ENCODE data around the gene KIAA0408.

The KIAA0408 gene

DNA sequence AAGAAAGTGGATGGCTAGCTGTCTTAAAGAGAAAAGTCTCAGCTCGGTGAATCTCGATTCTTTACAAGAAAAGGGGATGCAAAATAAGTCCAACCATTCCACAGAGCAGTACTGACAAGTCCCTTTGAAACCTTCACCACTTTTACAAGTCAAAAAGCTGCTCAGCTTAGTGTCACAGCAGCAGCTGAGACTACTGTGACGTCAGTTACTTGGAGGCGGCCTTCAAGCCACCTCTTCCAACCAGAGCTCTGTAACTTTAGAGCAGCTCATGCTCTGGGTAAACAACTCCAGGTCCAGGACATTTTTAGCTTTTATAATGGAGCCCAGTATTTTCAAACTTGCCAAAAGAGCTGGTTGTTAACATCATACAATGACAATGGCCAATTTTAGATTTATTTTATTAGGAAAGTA is at the start of gene KIAA0408:
Gene KIAA0408 (minus strand): TSS at position 159 of the 411 bp plus-strand sequence. CDS start 5,408 bp downstream, outside the sequence.
- no peak for DNase-seq (ENCODE audit: low spot score)

DNA sequence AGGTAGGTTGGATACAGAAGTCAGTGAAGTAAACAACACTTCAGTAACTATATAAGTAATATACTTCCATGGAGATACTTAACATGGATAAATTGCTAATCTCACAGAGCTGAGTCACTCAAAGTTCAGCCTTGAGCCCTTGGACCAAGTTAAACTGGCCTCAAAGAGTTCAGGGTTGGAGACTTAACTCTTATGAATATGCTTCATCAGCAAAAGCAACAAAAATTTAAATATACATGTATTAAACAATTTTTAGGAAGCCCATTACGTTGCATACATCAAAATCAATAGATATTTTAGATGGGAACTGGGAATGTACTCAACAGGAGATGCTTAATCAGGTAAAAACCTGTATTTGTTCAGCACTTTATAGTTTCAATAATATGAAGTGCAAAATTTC is 47.7 kb upstream of the KIAA0408 start:
- no peak for DNase-seq (ENCODE audit: low spot score)

DNA sequence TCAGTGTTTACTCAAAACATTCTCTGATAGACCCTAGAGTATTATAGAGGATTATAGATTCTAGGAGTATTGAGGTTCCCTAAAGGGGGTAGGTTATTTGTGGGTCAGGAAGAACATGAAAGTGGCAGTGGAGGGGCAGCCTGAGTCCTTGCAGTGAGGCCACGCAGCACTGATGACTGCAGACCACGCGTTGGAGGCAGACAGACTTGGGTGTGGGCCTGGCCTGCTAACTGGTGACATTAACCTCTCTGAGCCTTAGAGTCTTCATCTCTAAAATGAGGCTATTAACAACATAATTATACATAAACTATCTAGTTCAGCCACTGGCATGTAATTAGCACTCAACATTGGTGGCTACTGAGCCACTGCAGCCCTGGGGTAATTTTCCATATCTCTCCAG is 43.8 kb upstream of the KIAA0408 start:
- no peak for DNase-seq (ENCODE audit: low spot score)

DNA sequence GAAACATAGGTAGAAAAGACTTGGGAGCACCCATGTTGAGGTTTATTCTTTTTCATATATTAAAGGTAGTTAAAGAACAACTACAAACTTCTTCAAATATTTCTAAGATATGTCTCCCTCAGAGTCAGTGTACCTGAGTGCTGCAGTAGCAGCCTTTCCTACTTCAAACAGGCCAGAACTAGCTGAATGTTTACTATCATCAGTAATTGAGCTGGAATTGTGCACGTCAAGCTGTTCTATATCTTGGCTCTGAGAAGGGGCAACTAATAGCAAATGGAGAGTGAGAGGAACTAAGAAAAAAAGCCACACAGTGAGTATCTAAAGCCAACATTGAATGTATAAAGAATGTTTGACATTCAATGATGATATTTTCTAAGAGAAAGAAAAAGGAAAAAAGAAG is 38.2 kb upstream of the KIAA0408 start:
- DNase-seq (ENCODE audit: low spot score) = no peak

DNA sequence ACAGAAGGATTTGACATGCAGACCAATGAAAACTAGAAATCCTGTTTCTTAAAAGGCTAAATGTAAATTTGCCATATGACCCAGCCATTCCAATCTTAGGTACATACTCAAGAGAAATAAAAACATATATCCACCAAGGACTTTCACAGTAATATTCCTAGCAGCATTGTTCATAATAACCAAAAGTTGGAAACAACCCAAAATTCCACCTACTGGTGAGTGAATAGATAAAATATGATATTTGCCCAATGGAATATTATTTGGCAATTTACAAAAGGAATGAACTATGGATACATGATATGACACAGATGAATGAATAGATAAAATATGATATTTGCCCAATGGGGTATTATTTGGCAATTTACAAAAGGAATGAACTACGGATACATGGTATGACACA is 37.3 kb upstream of the KIAA0408 start:
- no peak for DNase-seq (ENCODE audit: low spot score)

DNA sequence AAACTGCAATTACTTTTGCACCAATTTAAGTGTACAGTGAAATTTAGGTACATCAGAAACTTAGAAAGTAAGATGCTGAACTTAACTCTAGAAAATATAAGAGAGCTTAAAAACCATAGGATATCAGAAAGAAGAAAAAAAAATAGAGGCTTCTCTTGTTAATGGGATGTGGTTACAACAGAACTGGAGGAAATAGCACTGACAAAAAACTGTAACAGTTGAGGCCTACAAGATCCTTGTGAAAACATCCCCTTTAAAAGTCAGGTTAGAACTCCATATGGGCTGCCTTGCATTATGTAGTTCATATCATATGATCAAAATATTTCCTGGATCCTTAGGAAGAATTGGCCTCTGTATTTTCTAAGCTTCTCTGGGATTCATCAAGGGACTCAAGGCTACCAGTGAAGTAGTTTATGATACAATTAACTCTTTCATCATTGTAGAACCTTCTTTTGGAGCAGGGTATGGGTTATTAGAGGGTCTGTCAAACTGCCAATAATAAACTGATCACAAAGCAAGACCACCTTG is 35.1 kb upstream of the KIAA0408 start:
- no peak for DNase-seq (ENCODE audit: low spot score)

DNA sequence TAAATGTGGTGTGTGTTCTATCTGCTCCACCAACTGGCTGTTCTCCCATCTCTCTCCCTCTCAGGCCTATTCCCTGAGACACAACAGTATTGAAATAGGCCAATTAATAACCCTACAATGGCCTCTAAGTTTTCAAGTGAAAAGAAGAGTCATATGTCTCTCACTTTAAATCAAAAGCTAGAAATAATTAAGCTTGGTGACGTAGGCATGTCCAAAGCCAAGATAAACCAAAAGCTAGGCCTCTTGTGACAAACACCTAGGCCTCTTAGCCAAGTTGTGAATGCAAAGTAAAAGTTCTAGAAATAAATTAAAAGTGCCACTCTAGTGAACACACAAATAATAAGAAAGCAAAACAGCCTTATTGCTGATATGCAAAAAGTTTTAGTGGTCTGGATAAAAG is 30.1 kb upstream of the KIAA0408 start:
- no peak for DNase-seq (ENCODE audit: low spot score)

DNA sequence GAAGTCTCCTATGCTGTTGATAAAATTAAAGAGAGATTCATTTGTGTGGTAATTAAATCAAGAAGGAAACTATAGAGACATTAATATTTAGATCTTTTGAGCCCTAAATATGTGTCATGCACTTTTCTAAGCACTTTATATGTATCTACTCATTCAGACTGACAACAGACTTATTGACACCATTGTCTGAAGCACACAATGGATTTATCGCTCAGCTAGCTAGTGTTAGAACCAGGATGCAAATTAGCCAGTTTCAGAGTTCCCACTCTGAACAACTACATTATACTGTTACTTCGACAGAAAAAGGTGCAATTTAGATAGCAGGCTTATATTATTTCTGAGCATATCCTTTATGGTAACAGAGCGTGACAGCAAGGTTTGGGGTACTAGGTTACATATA is 27.7 kb upstream of the KIAA0408 start:
- DNase-seq (ENCODE audit: low spot score) = no peak

DNA sequence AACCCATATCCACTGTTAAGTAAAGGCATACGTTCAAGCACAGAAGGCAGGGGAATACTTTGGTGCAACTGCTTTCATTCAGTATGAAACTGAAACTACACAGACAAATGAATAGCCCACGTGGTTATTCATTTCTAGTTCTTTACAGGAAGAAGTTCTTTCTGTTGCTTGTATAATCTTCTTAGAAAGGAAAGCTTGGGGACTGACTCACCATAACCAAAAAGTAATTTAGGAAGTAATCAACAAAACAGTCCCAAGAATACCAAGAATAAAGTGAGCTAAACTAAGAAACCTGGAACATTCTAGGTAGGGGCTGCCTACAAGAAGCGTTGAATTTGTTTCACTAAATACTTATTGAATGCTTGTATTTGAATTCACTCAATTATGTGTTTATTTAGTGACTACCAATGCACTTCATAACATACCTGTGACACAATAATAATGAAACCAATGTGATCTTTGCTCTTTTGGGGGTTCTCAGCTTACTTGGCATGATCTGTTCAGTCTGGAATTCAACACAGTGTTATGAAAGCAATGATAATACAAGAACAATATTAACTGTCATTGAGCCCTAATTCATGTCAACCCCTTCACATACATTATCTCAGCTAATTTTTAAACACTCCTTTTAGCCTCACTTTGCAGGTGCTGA is 25.1 kb upstream of the KIAA0408 start:
- no peak for DNase-seq (ENCODE audit: low spot score)

DNA sequence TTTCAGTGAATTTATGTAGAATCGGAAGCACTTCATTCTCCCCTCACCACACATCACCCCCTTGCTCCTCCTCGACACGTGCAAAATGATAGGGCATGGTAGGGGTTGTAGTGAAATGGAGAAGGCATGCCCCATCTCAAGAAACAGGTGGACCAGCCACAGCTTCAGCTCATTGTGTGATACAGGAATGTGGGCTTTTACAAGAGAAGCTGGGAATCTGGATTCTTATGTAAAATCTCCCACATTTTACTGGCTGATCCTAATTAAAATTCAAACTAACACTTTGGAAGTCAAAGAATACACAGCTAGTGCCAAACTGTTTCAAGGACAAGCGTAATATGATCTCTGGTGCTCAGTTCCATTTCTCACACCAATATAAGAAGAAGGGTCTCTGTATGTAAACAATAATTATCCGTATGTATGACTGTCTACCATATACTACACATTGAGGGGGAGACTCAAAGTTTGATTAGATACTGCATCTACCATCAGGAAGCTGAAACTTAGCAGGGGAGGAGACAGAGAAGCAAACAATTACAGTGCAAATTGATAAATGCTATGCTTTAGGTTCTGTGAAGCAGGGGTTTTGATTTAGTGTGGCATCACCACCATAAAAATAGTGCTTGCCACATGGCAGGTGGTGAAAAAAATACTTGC is 24.3 kb upstream of the KIAA0408 start:
- no peak for DNase-seq (ENCODE audit: low spot score)

DNA sequence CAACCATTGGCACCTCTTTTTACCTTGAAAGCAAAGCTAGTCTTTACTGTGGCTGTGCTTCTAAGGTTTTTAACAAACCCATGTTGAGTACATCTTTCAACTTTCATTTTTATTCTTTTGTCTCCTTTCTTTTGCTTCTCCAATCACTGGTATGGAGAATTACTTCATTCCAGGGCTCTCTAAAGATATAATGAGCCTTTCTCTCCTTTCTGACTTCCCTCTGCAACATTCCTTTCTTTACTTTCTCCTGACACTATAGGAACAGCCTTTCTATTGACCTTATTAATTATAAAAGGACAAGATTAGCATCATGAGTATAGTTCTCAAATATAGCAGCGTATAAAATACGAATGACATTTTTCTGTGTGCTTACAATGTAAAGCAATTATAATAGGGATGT is 23.1 kb upstream of the KIAA0408 start:
- DNase-seq (ENCODE audit: low spot score) = no peak

DNA sequence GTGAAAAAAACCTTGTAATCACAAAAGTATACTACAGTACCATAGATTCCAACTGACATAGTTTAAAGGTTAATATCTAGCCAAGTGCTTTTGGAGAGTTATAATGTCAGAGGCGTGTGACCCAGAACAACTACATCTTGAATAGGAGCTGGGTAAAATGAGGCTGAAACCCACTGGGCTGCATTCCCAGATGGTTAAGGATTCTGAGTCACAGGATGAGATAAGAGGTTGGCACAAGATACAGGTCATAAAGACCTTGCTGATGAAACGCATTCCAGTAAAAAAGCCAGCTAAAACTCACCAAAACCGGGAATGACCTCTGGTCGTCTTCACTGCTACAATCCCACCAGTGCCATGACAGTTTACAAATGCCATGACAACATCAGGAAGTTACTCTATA is 22.4 kb upstream of the KIAA0408 start:
- no peak for DNase-seq (ENCODE audit: low spot score)

DNA sequence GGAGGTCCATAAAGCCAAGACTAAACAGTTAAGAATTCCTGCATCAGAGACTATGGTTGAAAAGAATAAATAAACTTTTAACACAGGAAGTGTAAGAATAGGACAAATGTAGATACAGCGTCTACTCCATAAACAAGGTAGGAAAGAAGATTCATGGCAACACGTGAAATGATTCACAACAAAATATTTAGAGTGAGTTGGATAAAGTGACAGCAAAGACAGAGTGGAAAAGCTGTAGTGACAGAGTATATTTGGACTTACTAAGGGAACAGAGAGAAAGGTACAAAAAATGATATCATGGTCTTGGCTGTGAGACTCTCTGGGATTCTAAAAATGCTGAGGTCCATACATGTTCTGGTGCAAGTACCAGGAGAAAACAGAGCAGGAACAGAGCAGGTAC is 21.9 kb upstream of the KIAA0408 start:
- DNase-seq (ENCODE audit: low spot score) = no peak

DNA sequence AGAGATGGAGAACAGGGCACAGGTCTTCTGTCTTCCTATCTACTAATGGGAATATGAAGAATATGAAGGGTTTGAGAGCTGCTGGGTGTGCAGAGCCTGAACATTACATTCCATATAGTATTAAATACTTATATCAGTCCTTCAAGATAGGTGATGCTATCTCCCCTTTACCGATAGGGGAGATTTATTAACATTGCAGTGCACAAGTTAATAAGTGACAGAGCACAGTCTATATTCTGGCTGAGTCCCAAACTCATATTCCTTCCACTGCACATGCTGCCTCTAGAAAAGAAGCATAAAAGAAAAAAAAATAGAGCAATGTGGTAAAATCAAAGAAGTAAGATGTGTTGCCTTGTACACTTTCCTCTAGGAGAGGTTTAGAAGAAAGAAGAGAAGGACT is 18.5 kb upstream of the KIAA0408 start:
- no peak for DNase-seq (ENCODE audit: low spot score)

DNA sequence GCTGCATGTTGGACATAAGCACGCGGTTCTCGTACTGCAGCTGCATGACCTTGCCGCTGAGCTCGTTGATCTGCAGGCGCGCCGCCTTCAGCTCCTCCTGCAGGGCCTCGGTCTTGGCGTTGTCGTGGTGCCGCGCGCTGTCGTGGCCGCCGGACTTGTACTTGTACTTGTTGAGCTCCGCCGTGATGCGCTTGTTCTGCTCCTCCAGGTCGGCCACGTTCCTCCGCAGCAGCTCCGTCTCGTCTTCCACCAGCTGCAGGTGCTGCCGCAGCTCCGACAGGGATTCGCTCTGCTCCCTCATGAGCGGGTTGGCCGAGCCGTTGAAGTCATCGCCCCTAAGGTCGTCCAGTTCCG is 16.6 kb upstream of the KIAA0408 start:
- no peak for DNase-seq (ENCODE audit: low spot score)

DNA sequence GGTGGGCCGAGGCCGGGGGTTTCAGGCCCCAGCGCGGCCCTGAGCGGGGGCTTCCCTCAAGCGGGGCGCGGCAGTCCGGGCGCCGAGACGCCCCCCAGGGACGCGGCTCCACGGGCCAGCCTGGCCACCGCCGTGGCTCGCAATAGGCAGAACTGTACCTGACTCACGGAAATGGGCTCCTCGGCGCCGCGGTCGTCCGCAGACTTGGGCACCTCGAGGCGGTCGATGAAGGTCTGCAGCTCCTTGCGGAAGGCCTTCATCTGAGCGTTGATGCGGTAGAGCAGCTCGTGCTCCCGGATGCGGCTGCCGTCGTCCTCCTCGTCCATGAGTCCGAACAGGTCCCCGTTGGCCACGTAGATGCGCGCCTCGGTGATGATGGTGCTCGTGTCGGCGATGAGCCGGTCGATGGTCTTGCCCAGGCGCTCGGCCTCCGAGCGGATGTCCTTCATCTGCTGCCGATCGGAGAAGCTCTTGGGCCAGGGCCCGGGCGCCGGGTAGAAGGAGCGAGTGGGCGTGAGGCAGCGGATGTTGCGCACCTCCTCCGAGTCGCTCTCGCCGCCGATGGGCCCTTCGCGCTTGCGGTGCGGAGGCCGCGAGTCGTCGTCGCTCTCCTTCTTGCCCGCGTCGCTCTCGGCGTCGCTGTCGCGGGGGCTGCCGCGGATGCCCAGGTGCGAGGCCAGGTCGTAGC is 16.1 kb upstream of the KIAA0408 start:
- no peak for DNase-seq (ENCODE audit: low spot score)

DNA sequence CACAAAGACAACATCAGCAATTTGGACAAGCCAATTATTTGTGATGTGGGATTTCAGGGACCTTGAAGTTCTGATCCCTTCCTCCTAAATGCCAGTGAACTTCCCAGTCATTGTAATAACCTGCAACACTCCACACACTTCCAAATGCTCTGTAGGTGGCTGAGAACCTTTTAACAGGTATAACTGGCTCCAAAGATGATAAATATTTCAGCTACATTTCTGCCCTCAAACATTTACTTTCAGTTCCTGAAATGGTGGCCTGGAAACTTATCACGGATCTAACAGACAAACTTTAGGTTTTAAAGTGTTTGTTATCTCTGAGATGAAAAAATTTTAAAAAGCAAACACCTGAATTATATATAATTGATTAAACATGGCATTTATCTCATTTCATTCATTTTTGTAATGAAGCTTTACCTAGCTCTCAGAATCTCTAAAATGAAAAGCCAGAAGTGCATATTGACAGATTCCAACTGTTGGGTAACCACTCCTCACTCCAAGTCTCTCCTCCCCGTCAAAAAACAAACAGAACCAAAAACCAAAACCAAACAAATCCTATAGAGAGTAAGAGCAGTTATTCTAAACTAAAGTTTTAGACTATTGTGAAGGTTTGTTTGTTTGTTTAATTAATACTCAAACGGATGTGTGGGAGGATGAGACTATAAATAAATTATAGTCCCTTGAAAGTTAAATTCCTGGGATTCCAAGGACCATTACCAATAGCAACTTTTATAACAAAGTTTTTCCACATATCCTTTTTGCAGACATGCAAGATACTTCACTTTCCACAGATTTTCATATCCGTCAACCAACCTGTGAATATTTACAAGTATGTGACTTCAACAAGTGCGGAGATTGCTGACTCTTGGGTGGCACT is 12.4 kb upstream of the KIAA0408 start:
- no peak for DNase-seq (ENCODE audit: low spot score)

DNA sequence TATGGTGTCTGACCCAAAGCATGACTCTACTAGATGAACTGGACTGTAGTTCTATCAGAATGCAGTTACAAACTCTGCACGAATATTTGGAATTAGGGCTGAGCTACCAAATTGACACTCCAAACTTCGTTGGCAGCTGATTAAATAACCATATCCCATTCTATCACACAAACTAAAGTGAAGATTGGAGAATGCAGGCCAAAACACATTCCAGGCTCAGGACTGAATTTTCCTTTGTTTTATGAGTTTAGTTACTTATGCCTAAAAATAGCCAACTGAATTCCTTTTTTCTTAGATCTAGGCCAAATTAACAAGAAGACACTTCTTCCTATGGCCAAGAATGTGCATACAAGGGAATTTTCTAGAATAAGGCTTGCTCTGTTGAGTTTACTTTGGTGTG is 9.7 kb upstream of the KIAA0408 start:
- DNase-seq (ENCODE audit: low spot score) = no peak

DNA sequence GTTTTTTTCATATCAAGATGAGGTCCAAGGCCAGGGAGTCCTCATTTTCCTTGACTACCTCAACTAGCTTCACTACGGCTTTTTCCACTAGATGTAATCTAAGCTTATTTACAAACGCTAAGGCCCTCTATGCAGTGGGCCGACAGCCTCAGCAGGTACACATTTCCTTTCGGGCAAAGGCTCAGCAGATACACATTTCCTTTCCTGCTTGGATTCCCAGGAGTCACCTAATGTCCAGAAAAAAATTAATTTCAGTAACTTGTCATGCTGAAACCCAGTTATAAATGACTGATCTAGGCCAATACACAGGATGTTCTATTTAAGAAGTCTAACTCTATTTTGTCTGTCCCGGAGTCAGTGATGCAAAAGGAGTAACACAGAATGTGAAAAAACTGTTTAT is 7.2 kb upstream of the KIAA0408 start:
- no peak for DNase-seq (ENCODE audit: low spot score)

DNA sequence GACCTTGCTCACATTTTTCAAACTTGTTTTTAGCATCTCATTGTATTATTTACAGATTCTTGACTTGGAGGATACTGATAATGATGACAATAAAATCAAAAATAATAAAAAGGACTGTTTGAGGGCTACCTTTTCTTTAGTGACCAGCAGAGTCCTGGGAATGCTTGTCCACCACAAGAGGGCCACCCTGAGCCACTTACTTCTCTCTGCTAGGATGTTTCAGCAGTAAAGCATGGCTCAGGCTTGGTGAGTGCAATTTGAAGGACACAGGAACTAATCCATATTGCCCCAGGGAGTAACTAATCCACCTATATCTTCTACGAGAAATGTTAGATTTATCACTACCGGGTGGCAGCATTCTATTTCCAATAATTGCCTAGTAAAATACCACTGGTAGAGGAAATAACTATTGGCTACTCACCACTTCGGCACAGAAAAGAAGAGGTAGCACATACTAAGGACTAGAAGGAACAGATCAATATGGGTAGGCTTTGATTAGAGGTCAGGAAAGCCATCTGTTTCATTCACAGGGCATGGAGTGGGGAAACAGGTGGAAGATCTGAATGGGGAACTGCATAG is 5.8 kb upstream of the KIAA0408 start:
- peak; percentile 11 for DNase-seq (ENCODE audit: low spot score)

DNA sequence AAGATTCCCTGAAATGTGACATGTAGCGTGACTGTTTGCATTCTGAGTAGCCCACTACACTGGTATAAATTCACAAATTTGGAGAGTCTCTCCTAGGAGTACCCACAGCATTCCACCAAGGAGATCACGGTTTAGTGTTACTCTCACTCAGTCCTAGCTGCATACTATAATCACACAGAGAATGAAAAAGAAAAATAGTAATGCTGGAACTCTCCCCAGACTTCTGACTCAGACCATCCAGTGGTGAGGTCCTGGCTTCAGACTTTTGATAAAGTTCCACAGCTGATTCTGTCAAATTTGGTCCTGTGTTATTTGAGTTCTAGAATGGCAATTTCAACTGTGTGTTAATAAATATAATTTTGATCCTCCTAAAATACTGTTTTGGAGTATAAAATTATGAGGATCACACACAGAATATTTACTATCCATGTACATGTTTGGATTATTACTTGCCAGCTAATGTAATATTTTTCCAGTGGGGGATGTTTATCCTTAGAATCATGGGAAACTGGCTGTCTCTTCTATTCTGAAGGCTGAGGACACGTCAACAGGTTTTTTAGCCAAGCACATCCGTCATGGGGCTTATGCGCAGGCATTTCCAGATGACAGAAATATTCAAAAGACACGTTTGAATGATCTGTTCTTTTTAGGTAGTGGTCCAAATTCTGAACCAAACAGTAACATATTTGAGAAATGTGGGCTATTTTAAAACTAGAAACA is 5.1 kb upstream of the KIAA0408 start:
- no peak for DNase-seq (ENCODE audit: low spot score)
